Muscle layer of colon (tissue), 2 donors: ENCODE data around the gene HTT.

Experiments
- H3K27ac ChIP-seq: one replicate; pipeline ENCODE4 v1.7.0; 2013; ENCODE audit warnings: low read depth, mild to moderate bottlenecking, low read length, moderate library complexity
- H3K27me3 ChIP-seq, 2 donors: one replicate each; pipeline ENCODE4 v1.7.0; 2013; ENCODE audit warnings: low read length in 2 of 2, mild to moderate bottlenecking in 2 of 2; ENCODE audit not compliant: insufficient read depth in 2 of 2, control insufficient read depth in 1 of 2
- H3K36me3 ChIP-seq: one replicate; pipeline ENCODE4 v1.7.0; 2013; ENCODE audit warnings: mild to moderate bottlenecking, low read length; ENCODE audit not compliant: insufficient read depth
- H3K4me1 ChIP-seq: one replicate; pipeline ENCODE4 v1.7.0; 2013; ENCODE audit warnings: mild to moderate bottlenecking, low read length; ENCODE audit not compliant: insufficient read depth
- H3K4me3 ChIP-seq, 2 donors: one replicate each; pipeline ENCODE4 v1.7.0; 2013; ENCODE audit warnings: low read length in 2 of 2, low read depth in 1 of 2, mild to moderate bottlenecking in 1 of 2, moderate library complexity in 1 of 2
- H3K9ac ChIP-seq: one replicate; pipeline ENCODE4 v1.7.0; 2013; ENCODE audit warnings: low read length
- H3K9me3 ChIP-seq: one replicate; pipeline ENCODE4 v1.7.0; 2013; ENCODE audit warnings: mild to moderate bottlenecking, low read length
- donor health status: abdominal sarcoma.
- donor health status: Adenocarcinoma of cecum.

HTT gene

GRCh38 chr4:3217266-3217665, 142.8 kb downstream of the HTT start:
- no peaks in the 10 kb centered on the region for H3K4me1 ChIP-seq
- H3K27ac ChIP-seq, result no peak overlapping the region
- H3K4me3 ChIP-seq, result no peak overlapping the region
- H3K9ac ChIP-seq, result no peak overlapping the region
- H3K36me3 ChIP-seq, result peaks cover 85% of the 10 kb centered on the region
- no peaks in the 10 kb centered on the region for H3K9me3 ChIP-seq
- H3K27me3 ChIP-seq, result no peaks in the 10 kb centered on the region

DNA sequence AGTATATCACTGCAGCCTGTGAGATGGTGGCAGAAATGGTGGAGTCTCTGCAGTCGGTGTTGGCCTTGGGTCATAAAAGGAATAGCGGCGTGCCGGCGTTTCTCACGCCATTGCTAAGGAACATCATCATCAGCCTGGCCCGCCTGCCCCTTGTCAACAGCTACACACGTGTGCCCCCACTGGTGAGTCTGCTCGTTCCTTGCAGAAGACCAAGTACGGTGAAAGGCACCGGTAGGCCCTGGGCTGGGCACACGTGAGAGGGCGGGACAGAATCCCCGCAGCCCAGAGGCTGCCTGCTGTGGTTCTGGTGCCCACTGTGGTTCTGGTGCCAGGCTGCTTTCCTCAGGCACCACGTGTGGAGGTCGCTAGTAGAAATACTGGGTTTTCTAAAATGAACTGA, 143.3 kb downstream of the HTT start:
- H3K9ac ChIP-seq, result no peak overlapping the region
- H3K27ac ChIP-seq, result no peak overlapping the region
- no peaks in the 10 kb centered on the region for H3K9me3 ChIP-seq
- H3K4me3 ChIP-seq, result no peak overlapping the region
- H3K4me1 ChIP-seq, result no peaks in the 10 kb centered on the region
- H3K36me3 ChIP-seq, result peaks cover 85% of the 10 kb centered on the region
- no peaks in the 10 kb centered on the region for H3K27me3 ChIP-seq

GRCh38 chr4:3218824-3219760, 144.6 kb downstream of the HTT start:
- no peak overlapping the region for H3K27ac ChIP-seq
- H3K9me3 ChIP-seq, result no peaks in the 10 kb centered on the region
- no peaks in the 10 kb centered on the region for H3K4me1 ChIP-seq
- no peaks in the 10 kb centered on the region for H3K27me3 ChIP-seq
- no peak overlapping the region for H3K4me3 ChIP-seq
- H3K36me3 ChIP-seq, result peaks cover 83% of the 10 kb centered on the region
- H3K9ac ChIP-seq, result no peak overlapping the region

DNA sequence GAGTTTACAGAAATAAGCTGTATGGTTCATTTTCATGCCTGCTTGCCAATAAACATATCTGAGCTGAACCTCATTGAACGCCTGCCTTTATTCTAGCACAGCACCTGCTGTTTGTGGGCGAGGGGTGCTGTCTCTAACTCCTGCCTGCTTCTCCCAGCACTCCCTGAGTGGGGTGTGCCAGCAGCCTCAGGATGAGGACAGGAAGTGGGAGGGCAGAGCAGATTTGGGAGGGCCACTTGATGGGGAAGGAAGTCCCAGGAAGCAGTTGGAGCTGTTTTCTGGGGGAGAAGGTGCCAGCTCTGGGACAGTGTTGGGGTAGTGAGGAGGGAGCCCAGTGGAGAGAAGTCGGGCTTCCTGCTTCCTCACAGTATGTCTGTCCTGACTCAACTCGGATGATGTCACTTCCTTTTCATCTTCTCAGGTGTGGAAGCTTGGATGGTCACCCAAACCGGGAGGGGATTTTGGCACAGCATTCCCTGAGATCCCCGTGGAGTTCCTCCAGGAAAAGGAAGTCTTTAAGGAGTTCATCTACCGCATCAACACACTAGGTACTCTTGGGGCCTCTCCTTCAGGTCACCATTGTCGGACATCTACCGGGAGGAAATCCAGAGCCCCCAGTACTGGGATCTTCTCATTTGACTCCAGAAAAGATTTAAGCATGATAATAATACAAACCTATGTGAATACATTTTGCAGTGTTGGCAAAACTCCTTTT, 145.4 kb downstream of the HTT start:
- Histone ChIP-seq H3K9me3 (no peaks in the 10 kb centered on the region), H3K4me1 (no peaks in the 10 kb centered on the region), H3K9ac (no peak overlapping the region), H3K4me3 (no peak overlapping the region), H3K27me3 (no peaks in the 10 kb centered on the region), H3K36me3 (peaks cover 83% of the 10 kb centered on the region), H3K27ac (no peak overlapping the region)

DNA sequence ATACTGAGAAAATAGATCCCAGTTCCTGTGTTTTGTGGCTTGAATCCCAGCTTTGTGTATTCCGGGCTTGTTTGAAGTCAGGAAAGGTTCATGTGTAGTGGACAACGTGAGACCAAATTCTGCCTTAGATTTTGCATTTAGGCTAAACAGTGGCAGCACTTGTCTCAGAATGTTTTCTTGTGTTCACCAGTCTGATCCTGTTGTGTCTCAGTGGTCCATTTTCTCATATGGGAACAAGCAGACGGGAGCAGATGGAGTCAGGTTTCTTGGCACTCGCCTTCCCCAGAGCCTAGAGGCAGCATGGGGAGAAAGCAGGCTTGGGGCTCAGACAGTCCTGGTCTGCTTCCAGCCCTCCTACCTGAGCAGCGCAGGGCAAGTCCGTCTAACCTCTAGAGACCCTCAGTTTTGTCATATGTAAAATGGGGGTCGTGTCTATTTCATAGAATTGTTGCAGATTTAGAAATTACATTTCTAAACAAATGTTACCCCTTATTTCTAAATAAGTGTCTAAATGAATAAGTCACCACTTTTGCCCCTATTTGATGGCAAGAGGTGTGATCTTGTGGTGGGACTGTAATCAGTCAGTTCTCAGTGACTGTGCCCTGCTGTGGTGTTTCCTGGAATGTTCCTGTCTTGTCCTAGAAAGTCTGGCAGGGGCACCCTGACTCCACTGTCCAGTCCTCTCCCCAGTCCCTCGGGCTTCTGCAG, 146.1 kb downstream of the HTT start:
- H3K4me1 ChIP-seq, result no peaks in the 10 kb centered on the region
- no peak overlapping the region for H3K9ac ChIP-seq
- no peaks in the 10 kb centered on the region for H3K27me3 ChIP-seq
- H3K27ac ChIP-seq, result no peak overlapping the region
- no peaks in the 10 kb centered on the region for H3K9me3 ChIP-seq
- peaks cover 79% of the 10 kb centered on the region for H3K36me3 ChIP-seq
- H3K4me3 ChIP-seq, result no peak overlapping the region

GRCh38 chr4:3221184-3221494, 146.7 kb downstream of the HTT start:
- no peaks in the 10 kb centered on the region for H3K27me3 ChIP-seq
- no peaks in the 10 kb centered on the region for H3K4me1 ChIP-seq
- H3K36me3 ChIP-seq, result peaks cover 74% of the 10 kb centered on the region
- H3K27ac ChIP-seq, result no peak overlapping the region
- no peak overlapping the region for H3K4me3 ChIP-seq
- H3K9ac ChIP-seq, result no peak overlapping the region
- no peaks in the 10 kb centered on the region for H3K9me3 ChIP-seq

GRCh38 chr4:3221996-3222395, 147.5 kb downstream of the HTT start:
- H3K27ac ChIP-seq, result no peak overlapping the region
- H3K9ac ChIP-seq, result no peak overlapping the region
- no peaks in the 10 kb centered on the region for H3K27me3 ChIP-seq
- H3K4me1 ChIP-seq, result no peaks in the 10 kb centered on the region
- H3K4me3 ChIP-seq, result no peak overlapping the region
- peaks cover 71% of the 10 kb centered on the region for H3K36me3 ChIP-seq
- H3K9me3 ChIP-seq, result no peaks in the 10 kb centered on the region

GRCh38 chr4:3223346-3223745, 148.9 kb downstream of the HTT start:
- Histone ChIP-seq H3K36me3 (peaks cover 63% of the 10 kb centered on the region), H3K9me3 (no peaks in the 10 kb centered on the region), H3K27ac (no peak overlapping the region)

GRCh38 chr4:3223956-3224748, 149.7 kb downstream of the HTT start:
- H3K27me3 ChIP-seq, result no peaks in the 10 kb centered on the region
- H3K9ac ChIP-seq, result no peak overlapping the region
- no peaks in the 10 kb centered on the region for H3K4me1 ChIP-seq
- no peaks in the 10 kb centered on the region for H3K9me3 ChIP-seq
- H3K4me3 ChIP-seq, result no peak overlapping the region
- no peak overlapping the region for H3K27ac ChIP-seq
- peaks cover 63% of the 10 kb centered on the region for H3K36me3 ChIP-seq

More at GRCh38 chr4:3223346-3223745, 148.9 kb downstream of the HTT start:
- Histone ChIP-seq H3K4me1 (no peaks in the 10 kb centered on the region), H3K4me3 (no peak overlapping the region), H3K27me3 (no peaks in the 10 kb centered on the region), H3K9ac (no peak overlapping the region)

GRCh38 chr4:3225071-3225850, 150.8 kb downstream of the HTT start:
- no peak overlapping the region for H3K27ac ChIP-seq
- H3K9ac ChIP-seq, result no peak overlapping the region
- no peak overlapping the region for H3K4me3 ChIP-seq
- H3K4me1 ChIP-seq, result no peaks in the 10 kb centered on the region
- H3K36me3 ChIP-seq, result peaks cover 64% of the 10 kb centered on the region
- no peaks in the 10 kb centered on the region for H3K27me3 ChIP-seq
- H3K9me3 ChIP-seq, result no peaks in the 10 kb centered on the region
